DMS114 treated with DMSO at 0.1 percent for 48 hours (cell line): ENCODE measurements around the gene CORIN.
A peak's percentile ranks its signal among the peaks of the same experiment; 100 is the strongest.
"Not testable (repeated sequence)": the region's sequence is repeated elsewhere in the genome, so short reads cannot be mapped to it uniquely, and the experiment has no call there.

Experiments used
- DNase-seq: peaks from one replicate; lab custom pipeline; 2025; ENCODE audit not compliant: unreplicated experiment; lab: John Stamatoyannopoulos, UW

Gene CORIN

DNA sequence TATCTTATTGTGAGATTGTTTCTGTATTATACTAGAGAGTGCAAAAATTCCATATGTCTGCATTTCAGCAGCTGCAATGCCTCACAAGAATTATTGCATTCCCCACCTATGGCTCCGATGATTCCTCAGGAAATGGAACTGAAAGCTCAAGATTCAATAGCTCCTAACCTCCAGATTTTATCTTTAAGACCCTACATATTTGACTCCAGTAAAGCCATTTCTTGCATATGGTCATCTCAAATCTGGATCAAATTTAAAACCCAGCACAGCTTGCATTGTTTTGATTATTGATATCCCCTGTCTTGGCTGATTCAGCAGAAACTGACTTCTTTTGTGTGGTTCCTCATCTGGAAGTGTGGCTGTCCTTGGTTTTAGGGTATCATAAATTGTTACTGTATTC lies 142.6 kb downstream of the CORIN start:
- no peak for DNase-seq

DNA sequence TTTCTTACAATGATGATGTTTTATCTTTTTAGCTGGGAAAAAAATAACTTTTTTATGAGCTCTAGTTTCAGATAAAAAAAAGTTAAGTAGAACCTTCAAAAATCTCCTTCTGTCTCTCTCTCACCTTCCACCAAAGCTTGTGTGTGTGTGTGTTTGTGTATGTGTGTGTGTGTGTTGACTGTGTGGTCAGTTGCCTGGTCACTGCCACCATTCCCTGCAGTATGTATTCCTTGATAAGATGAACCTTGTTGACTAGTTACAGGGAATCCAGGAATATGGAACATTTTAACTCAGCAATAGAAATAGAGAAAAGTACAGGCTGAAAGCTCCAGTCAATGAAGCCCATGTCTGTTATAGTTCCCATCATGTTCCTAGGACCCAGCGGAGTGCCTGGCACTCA lies 143.5 kb downstream of the CORIN start:
- no peak for DNase-seq

- no peak for DNase-seq
Measured at GRCh38 chr4:47692691-47693090, 145.2 kb downstream of the CORIN start.

- DNase-seq: not testable (repeated sequence)
Measured at GRCh38 chr4:47691757-47692383, 146.0 kb downstream of the CORIN start.

DNA sequence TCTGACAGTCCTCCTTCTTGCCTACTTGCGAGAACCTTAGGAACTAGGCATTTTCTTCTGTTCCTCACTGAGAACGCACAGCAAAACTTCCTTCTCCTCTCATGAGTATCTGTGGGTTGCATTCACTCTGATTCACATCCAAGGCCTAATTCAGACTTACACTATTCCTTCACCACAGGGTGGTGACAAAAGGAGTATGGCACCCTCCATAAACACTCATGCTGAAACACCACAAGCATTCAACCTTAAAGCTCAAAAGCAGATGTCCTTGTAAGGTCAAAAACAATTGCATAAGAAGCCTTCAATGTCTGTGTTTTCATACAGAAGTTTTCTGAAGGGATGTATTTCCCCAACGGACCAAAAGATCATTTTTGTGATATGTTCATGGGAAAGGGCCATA lies 147.3 kb downstream of the CORIN start:
- DNase-seq: no peak

DNA sequence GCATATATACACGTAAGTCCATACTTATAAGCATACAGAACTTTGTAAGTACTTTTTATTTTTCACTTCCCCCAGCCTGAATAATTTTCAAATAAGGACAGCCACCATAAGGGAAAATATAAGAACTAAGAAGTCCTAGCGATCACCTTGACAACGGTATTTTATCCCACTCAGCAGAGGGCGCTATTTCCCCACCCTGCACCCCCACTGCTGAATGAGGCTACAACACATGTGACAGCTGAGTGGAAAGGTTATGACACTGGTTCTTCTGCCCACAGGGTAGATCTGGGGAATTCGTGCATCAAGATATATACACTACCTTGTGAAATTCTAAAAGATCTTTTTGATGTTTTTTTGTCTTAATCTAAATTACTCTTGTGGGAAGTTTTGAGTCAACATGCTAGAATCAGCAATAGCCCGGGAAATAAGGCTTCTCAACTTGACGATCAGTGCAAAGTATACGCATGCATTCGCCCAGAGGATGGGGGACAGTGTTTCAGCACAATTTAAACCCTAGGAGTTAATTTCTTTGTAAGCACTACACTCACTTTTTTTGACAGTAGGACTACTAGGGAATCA lies 151.5 kb downstream of the CORIN start:
- no peak for DNase-seq

- DNase-seq: no peak
Measured at GRCh38 chr4:47675806-47676205, 162.1 kb downstream of the CORIN start.

- DNase-seq: no peak
Measured at GRCh38 chr4:47674144-47674543, 163.7 kb downstream of the CORIN start.

DNA sequence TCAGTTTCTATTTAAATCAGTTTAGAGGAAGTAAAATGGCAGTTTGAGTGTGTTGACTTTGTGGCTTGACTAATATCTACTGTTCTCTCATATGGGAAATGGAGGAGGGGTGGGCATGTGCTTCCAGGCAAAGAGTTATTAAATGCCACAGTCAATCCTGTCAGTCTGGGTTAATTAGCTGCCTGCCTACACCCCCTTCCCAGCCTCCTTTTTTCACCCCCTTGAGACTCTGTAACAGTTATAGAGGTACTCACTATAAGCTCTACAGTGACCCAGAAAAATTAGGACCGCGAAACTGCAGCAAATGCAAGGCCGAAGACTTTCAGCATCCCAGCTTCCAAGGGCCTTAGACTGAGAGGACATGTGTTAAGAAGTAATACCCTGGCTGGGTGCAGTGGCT lies 165.2 kb downstream of the CORIN start:
- DNase-seq: no peak

DNA sequence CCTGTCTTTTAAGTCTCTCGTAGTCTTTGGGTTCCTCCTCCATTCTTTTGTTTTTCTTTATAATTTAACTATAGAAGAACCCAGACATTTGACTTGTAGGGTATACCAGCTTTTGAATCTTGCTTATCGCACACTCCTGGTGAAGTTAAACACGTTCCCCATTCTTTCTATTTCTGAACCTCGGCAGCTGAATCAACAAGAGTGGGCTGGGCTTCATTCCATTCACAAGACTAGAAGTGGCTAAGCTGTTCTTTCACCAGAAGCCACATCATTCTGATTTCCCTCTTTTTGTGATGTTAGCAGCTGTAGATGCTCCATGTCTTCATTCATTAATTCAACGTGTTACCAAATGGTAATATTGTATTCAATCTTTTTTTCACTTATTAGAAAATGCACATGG lies 167.9 kb downstream of the CORIN start:
- no peak for DNase-seq

GRCh38 chr4:47668810-47669408 lies 169.0 kb downstream of the CORIN start:
- peak; percentile 23 for DNase-seq

DNA sequence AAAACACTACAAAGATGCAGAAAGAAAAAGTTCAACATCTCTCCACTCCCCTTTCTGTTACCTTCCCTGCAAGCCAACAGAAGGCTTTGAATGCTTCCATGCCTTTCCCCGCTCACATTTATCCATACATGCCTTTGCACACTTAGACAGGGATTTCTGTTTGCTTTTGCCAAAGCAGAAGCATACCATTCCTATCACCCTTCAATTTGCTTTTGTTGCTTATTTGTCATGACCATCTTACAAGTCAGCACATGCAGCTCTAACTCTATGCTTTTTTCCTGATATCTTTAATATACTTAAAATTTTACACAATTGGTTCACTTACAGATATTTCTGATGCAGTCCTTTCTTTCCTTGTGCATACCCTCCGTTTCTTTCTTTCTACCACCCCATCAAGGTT lies 169.6 kb downstream of the CORIN start:
- DNase-seq: no peak

DNA sequence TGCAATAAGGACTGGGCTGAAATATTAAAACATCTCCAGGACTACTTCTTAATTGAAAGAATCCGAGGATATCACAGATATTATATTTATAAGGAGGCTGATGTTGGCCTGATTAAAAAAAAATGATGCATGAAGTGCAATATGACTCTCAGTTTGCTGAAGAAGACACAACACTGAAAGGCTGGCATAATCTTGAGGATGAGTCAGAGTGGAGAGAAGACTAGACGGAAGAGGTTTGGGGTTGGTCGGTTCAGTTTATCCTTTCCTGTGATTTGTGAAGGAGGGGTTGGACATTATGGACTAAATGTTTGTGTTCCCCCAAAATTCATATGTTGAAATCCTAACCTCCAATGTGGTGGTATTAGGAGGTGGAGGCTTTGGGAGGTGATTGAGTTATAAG lies 170.3 kb downstream of the CORIN start:
- DNase-seq: no peak

DNA sequence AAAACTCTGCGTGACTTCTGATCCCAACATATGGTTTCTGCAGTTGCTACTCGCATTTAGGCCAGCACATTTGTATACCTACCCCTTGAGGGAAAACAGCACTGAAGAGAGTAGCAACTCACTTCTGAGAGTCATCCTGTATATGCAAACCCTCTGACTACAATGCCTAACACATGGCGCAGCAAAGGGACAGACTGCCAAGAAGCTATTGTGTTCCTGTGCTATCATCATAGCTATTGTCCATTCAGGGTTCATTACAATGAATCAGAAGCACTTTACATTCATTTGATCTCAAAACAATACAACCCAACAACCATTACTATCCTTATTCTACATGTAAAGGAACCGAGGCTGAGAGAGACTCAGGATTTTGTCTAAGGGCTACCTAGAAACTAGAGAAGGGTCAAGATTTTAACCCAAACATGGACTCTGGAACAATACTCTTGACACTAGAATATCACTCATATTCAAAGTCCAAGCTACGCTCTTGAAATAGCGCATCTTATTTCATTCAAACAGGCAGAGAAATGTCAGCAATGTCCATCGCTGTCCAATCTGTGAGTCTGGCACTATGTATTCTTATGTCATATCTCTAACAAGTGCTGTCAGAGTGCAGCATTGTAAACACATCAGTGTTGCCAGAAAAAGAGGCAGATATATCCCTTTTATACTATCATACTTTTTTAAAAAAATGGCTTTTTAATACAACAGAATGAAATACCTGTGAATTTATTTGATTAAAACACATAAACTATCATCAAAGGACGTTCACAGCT lies 173.6 kb downstream of the CORIN start:
- no peak for DNase-seq

GRCh38 chr4:47662975-47663374 lies 174.9 kb downstream of the CORIN start:
- DNase-seq: no peak

GRCh38 chr4:47661741-47662140 lies 176.1 kb downstream of the CORIN start:
- DNase-seq: no peak

DNA sequence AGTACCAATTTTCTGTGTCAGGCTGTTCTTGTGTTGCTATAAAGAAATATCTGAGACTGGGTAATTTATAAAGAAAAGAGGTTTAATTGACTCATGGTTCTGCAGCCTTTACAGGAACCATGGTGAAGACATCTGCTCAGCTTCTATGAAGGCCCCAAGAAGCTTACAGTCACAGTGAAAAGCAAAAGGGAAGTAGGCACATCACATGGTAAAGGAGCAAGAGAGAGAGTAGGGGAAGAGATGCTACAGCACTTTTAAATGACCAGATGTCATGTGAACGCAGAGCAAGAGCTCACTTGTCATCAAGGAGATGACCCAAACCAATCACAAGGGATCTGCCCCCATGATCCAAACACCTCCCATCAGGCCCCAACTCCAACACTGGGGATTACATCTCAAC lies 178.5 kb downstream of the CORIN start:
- DNase-seq: no peak

GRCh38 chr4:47654972-47655693 lies 182.7 kb downstream of the CORIN start:
- no peak for DNase-seq

- DNase-seq: no peak
Measured at GRCh38 chr4:47652092-47652491, 185.8 kb downstream of the CORIN start.

DNA sequence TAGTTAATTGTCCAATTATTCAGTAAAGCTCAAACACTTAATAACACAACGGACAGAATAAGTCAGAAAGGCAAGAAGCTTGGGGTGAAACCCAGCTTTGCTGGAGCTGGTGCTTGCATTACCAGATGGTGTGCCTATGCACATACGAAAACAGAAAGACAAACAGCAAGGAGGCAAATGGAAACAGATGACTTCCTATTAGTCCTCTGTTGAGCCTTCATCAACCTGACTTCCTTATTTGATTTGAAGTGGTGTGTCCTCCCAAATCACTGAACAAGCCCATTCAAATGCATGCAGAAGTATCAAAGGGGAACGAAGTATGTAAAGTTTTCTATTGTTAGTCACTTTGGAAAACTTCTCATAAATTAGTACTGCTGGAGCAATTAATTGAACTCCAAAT lies 186.6 kb downstream of the CORIN start:
- DNase-seq: no peak

GRCh38 chr4:47650584-47651130 lies 187.2 kb downstream of the CORIN start:
- DNase-seq: no peak
